HG03575 (cell line): ENCODE data around the gene SVOP.
"Not testable (repeated sequence)": the region's sequence is repeated elsewhere in the genome, so short reads cannot be mapped to it uniquely, and the experiment has no call there.

Experiments
- ATAC-seq: cut with Tn5 transposase; IDR thresholded peaks from one replicate; pipeline ENCODE4 v1.9.1; 2021; ENCODE audit not compliant: unreplicated experiment, insufficient number of reproducible peaks, low FRiP score; ENCODE audit errors: extremely low read depth

SVOP gene

DNA sequence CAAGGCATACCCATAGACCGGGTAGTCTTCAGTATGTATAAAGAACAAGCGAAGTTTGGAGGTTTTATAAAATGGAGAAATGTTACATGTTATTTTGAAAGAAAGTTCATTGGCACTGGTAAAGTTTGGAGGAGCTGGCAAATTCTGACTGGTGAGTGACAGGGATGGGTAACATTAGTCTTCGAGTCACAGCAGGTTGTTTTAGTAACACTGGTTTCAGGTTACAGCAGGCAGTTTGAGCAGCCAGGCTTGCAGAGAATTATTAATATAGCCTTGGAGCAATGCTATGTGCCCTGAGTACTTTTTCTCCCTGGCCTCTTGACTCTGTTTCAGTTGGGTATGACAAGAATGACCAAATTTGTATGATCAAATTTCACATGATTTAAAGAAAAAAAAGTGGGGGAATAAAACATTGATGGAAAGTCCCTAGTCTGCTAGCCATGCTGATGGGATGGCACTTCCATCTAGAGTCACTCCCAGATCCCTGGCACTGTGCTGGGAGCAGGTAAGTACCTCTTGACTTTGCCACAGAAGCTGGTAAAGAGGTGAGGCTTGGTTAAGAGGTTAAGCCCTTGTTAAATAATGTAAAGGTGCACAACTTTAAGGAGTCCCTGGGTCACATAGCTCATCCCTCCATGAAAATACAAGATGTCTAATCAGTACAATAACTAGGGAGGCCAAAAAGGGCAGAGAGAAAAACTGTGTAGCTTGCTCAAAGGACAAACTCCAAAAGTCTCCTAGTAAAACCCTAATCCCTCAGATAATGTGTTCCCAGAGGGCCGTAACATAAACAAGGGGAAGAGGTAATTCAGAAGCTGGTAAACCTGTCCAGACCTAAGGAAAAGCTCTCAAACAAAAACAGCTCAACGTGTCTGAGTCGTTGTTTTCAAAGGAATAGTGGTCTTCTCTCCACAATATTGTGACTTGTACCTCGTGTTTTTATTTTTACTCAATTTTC, 12.7 kb upstream of the SVOP start:
- ATAC-seq = no peak

DNA sequence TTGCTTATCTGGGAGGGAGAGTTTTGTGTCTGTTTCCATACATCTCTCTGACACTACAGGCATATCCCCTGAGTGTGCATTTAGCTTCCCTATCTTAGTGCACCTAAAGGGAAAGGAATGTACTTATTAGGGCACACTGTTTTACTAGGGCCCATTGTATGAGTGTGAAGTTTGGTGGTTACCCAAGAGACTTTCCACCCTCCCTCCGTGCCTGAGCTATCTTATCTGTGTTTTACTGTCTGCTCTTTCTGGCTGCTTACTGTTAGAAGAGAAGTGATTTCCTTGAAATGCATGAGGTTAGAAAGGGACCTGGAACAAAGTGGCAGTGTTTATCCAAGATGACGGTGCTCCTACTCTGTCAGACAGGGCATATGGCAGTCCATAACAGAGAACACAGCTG, 8.5 kb upstream of the SVOP start:
- no peak for ATAC-seq

DNA sequence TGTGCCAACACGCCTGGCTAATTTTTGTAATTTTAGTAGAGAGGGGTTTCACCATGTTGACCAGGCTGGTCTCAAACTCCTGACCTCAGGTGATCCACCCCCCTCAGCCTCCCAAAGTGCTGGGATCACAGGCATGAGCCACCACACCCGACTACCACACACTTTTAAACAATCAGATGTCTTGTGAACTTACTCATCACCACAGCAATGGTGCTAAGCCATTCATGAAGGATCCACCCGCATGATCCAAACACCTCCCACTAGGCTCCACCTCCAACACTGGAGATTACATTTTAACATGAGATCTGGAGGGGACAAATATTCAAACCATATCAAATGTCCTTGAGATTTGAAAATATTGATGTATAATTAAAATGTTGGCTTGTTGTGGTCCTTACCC, 7.8 kb upstream of the SVOP start:
- ATAC-seq = not testable (repeated sequence)

DNA sequence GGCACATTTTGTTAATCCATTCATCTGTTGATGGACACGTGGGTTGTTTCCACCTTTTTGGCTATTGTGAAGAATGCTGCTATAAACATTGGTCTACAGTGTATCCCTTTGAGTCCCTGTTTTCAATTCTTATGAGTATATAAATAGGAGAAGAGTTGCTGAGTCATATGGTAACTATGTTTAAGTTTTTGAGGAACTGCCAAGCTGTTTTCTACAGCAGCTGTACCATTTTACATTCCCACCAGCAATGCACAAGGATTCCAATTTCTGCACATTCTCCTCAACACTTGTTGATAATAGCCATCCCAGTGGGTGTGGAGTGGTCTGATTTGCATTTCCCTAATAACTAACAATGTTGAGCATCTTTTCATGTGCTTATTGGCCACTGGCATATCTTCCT, 6.9 kb upstream of the SVOP start:
- no peak for ATAC-seq

DNA sequence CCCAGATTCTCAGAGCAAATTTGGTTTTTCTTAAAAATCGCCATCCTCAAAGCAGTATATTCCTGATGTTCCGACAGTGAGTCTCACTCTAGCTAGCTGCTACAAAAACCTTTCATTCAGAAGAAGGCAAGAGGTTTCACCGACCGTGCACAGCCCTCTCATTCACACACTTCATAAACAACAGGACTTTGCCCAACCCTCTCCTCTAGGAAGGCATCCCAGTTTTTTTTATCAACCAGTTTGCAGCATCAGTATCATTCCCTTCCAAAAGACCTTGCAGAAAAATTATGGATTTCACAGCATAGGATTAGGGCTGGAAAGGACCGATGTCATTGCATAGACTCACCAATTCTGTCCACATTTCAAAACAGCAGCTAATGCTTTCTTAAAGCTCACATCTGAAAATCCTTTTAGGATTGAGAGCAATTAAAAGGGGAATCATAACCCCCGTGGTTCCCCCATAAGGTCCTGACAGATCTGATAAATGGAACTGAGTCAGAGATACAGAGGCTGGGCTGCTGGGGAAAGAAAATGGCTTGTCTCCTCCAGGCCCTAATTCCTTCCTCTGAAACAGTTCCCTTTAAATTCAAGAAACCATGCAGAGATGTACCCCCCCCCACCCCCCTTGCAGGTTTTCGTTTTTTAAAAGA, 597 bp downstream of the SVOP start:
- no peak for ATAC-seq

DNA sequence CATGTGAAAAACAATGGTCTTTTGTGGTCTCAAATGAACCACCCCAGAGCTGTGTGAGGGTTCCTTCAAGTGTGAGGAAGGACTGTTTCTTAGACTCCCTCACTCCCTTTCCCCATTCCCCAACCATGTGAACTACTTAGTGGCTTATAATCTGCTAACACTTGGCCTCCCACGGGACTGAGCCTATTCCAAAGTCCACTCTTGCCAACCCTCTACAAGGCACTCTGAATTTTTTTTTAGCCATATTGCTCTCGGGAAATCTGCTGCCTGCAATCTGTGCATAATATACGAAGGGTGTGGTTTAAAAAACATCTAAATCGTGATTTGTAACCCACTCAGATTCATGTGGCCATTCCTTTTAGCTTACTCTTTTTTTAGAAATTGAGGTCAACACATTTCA, 2.6 kb downstream of the SVOP start:
- no peak for ATAC-seq

DNA sequence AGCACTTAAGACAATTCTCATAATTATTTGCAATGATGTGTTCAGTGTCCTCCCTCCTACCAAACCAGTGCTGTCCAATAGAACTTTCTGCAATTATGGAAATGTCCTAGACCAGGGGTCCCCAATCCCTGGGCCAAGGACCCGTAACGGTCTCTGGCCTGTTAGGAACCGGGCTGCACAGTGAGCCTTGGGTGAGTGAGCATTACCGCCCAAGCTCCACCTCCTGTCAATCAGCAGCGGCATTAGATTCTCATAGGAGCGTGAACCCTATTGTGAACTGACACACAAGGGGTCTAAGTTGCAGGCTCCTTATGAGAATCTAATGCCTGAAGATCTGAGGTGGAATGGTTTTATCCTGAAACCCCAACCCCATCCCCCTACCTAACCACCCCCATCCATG, 3.9 kb downstream of the SVOP start:
- no peak for ATAC-seq

DNA sequence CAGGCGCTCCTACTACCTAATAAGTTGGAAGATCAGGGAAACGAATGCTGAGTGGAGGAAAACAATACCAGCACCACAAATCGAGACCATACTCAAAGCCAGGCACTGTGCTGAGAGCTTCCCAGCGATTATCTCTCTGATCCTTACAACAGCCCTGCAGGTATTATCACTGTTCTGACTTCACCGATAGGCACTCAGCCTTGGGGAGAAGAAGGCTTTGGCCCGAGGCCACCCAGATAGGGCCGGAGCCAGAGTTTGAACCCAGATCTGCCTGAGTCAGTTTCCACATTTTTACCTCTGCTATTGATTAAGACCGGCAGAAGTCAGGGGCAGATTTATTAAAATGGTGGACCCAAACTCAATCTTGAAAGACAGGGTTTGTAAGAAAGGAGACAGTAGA, 4.9 kb downstream of the SVOP start:
- ATAC-seq = no peak

DNA sequence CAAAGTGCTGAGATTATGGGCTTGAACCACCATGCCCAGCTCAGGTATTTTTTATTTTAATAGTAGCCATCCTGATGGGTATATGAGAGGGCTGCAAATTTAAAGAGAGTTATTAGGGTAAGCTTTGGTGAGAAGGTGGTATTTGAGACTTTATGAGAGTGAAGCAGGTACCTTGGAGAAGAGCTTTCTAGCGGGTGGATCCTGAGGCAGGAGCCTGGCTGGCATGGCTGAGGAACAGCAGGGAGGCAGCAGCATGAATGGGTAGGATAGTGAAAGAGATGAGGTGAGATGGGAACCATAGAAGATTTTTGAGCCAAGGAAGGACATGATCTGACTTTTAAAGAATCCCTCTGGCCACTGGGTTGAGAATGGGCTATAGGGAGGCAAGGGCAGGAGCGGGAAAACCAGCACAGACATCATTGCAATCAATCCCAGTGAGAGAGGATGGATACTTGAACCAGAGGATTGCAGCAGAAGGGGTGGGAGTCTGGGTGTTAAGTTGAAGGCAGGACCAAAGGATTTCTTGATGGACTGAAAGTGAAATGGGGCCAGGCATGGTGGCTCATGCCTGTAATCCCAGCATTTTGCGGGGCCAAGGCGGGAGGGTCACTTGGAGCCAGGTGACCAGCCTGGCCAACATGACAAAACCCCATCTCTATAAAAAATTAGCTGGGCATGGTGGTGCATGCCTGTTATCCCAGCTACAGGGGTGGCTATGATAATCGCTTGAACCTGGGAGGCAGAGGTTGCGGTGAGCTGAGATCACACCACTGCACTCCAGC, 5.7 kb downstream of the SVOP start:
- ATAC-seq = no peak

DNA sequence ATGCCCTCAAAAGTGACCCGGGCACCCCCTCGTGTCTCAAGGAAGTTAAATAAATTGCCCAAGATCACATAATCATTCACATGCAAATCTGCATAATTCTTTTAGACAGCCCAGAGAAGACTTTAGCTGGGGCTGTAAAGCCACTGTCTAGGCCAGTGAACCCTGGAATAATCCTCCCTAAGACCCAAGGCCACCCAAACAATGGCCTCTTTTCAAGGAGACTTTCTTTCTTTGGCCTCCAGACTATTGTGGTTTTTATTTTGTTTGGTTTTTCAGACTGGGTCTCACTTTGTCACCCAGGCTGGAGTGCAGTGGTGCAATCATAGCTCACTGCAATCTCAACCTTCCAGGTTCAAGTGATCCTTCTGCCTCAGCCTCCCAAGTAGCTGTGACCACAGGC, 10.6 kb downstream of the SVOP start:
- no peak for ATAC-seq

DNA sequence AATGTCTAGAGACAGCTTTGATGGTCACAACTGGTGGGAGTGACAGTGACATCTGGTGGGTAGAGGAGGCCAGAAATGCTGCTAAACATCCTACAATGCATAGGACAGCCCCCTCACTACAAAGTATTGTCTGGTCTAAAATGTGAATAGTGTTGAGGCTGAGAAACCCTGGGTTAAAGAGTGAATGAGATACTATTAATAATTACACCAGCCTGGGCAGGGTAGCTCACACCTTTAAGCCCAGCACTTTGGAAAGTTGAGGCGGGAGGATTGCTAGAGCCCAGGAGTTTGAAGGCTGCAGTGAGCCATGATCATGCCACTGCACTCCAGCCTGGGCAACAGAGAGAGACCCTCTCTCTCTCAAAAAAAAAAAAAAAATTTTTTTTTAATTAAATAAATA, 11.1 kb downstream of the SVOP start:
- ATAC-seq = no peak

DNA sequence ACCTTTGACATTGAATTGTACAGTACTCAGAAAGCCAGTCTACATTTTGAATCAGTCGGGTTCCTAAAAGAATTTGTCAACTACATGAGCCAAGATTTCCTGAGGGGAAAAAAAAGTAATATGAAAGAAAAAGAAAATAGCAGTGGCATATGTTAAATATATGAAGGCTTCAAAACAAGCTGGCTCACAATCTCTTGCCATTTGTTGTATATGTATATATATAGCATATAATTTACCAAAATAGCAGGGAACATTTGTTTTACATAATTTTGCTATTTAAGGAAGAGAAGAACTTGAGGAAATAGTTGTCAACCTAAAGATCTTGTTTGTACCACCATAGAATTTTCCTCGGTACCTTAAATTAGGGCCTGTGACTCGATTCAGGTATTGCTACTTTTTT, 16.9 kb downstream of the SVOP start:
- no peak for ATAC-seq

DNA sequence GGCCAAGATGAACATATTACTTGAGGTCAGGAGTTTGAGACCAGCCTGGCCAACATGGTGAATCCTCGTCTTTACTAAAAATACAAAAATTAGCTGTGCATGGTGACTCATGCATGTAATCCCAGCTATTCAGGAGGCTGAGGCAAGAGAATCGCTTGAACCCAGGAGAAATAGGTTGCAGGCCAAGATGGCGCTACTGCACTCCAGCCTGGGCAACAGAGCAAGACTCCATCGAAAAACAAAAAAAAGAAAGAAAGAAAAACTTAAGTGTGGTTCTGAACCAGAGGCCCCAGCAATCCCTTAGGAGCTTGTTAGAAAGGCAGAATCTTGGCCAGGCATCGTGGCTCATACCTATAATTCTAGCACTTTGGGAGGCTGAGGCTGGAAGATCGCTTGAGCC, 24.5 kb downstream of the SVOP start:
- no peak for ATAC-seq

DNA sequence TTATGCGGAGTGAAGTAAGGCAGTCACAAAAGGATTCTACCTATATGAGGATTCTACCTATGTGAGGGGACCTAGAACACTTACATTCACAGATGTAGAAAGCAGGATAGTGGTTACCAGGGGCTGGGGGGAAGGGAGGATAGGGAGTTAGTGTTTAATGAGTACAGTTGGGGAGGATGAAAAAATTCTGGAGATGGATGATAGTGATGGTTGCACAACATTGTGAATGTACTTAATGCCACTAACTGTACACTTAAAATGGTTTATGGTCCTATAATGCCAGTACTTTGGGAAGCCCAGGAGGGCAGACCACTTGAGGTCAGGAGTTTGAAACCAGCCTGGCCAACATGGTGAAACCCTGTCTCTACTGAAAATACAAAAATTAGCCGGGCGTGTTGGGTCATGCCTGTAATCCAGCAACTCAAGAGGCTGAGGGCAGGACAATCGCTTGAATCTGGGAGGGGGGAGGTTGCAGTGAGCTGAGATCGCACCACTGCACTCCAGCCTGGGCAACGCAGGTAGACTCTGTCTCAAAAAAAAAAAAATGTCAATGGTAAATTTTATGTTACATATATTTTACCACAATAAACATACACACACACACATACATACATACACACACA, 25.4 kb downstream of the SVOP start:
- no peak for ATAC-seq

DNA sequence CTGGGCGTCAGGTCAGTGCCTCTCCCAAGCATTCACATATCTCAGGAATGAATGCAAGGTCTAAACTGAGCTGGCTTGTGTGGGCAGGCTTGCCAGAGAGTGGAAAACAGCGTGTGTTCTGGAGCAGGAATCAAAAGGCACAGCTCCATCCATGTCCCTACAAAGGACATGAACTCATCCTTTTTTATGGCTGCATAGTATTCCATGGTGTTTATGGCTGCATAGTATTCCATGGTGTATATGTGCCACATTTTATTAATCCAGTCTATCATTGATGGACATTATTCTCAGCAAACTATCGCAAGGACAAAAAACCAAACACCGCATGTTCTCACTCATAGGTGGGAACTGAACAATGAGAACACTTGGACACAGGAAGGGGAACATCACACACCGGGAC, 30.8 kb downstream of the SVOP start:
- ATAC-seq = not testable (repeated sequence)

DNA sequence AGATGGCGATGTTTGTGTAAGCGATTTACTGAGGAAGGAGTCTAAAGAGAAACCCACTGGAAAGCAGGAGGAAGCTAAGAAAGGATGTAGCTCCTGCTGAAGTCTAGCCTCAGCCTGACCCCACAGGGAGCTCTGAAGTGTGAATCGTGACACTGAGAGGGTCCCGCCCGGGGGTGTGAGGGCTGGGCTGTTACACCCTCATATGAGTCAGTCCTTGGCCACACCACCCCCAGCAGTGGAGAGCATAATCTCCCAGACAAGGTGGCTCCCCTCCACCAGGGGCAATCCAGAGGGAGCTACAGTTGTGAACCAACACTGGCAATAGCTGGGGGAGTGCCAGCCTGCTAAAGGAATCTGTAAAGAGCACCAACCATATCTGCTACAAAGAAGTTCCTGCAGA, 31.5 kb downstream of the SVOP start:
- ATAC-seq = no peak

DNA sequence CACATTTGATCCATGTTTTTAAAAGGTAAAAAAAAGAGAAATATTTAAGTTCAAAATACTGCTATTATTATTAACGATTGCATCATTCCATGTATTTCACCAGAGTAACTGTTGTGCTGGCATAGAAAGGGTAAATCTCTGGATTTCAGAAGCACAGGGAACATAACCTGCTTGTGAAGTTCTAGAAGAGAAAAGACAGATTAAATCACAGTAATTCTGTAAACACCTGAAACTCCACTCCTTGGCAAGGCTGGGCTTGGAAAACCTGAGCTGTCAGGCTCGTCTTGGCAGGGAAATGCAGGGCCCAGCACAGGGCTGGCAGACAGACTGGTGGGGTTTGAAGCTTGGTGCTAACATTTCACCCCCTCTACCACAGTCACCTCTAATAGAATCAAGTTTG, 35.1 kb downstream of the SVOP start:
- no peak for ATAC-seq

DNA sequence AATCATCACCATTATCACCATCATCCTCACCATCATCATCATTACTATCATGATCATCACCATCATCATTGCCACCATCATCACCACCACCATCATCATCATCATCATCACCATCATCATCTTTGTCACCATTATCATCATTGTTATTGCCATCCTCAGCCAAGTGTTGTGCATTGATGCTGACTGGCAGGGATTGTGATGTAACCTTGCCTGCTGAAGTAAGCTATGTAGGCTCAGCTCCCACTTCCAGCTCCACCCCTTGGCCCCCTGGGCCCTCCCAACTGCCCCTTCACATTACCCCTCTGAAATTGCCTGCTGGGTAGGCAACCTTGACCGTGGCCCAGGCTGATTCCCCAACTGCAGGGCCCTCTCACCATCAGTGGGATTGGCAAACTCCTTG, 37.6 kb downstream of the SVOP start:
- no peak for ATAC-seq

DNA sequence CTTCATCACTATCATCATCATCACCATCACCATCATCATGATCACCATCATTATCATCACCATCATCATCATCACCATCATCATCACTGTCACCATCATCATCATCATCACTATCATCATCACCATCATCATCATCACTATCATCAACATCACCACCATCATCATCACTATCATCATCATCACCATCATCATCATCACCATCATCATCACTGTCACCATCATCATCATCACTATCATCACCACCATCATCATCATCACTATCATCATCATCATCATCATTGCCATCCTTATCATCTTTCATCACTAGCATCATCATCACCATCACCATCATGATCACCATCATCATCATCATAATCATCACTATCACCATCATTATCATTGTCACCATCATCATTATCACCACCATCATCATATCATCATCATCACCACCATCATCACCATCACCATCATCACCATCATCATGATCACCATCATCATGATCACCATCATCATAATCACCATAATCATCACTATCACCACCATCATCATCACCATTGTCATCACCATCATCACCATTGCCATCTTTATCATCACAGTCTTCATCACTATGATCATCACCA, 38.1 kb downstream of the SVOP start:
- no peak for ATAC-seq
